Natural killer cell (primary cell): ENCODE results near the gene LSM6. TPM values are rescaled to one million over a fixed set of nuclear protein-coding genes. Genes with fewer than 3 reads are reported as not detected.

Source experiments
- ATAC-seq, 3 donors: fragments of 150-1000 bp in 2 of 3; fragments of 200-7000 bp in 1 of 3; cut with Tn5 transposase; 1 replicate in 1 of 3; 2 replicates in 2 of 3; pipeline ENCODE4 v1.10.0; 2021; ENCODE audit warnings: mild to moderate bottlenecking in 2 of 3, moderate library complexity in 2 of 3
- DNase-seq, 2 donors: peaks; one replicate each; pipeline versions ENCODE4 v3.0.0 to v3.0.0-alpha.2; 2013 to 2021; ENCODE audit warnings: mixed read lengths in 1 of 2
- H3K27ac ChIP-seq: one replicate; pipeline ENCODE4 v1.5.1; 2013; ENCODE audit warnings: mild to moderate bottlenecking, low read length
- H3K27me3 ChIP-seq: one replicate; pipeline ENCODE4 v1.6.1; 2013; ENCODE audit warnings: low read length; ENCODE audit not compliant: control insufficient read depth, insufficient read depth
- H3K36me3 ChIP-seq: one replicate; pipeline ENCODE4 v1.6.1; 2013; ENCODE audit warnings: low read length; ENCODE audit not compliant: control insufficient read depth, insufficient read depth
- H3K4me1 ChIP-seq: one replicate; pipeline ENCODE4 v1.6.1; 2013; ENCODE audit warnings: low read length; ENCODE audit not compliant: control insufficient read depth, insufficient read depth
- H3K4me3 ChIP-seq: one replicate; pipeline ENCODE4 v1.5.1; 2013; ENCODE audit warnings: low read length
- H3K9me3 ChIP-seq: one replicate; pipeline ENCODE4 v1.6.1; 2013; ENCODE audit warnings: low read length; ENCODE audit not compliant: control insufficient read depth, insufficient read depth
- H3K27ac Mint-ChIP-seq, 2 donors: one replicate each; pipeline ENCODE4 v1.8.0; 2022; ENCODE audit warnings: mild to moderate bottlenecking in 2 of 2, mixed read lengths in 2 of 2, moderate library complexity in 1 of 2
- H3K27me3 Mint-ChIP-seq, 2 donors: one replicate each; pipeline ENCODE4 v1.8.0; 2022; ENCODE audit warnings: low read depth in 2 of 2, mixed read lengths in 2 of 2
- H3K36me3 Mint-ChIP-seq: one replicate; pipeline ENCODE4 v1.8.0; 2022; ENCODE audit warnings: mixed read lengths
- H3K4me1 Mint-ChIP-seq, 2 donors: one replicate each; pipeline ENCODE4 v1.8.0; 2022; ENCODE audit warnings: mixed read lengths in 2 of 2
- H3K4me3 Mint-ChIP-seq: one replicate; pipeline ENCODE4 v1.8.0; 2022; ENCODE audit warnings: mild to moderate bottlenecking, moderate library complexity, mixed read lengths
- H3K9me3 Mint-ChIP-seq, 2 donors: one replicate each; pipeline ENCODE4 v1.8.0; 2022; ENCODE audit warnings: mixed read lengths in 2 of 2
- WGBS: methylation state at CpG from one replicate; pipeline ENCODE4 v1.1.7; 2013; ENCODE audit warnings: missing lambda C conversion rate; ENCODE audit not compliant: insufficient coverage; 5-methylcytosine and 5-hydroxymethylcytosine counted together
- intact Hi-C: fragments of 100-400 bp; cut with micrococcal nuclease; formaldehyde crosslinking; loops from one replicate; pipeline ENCODE4 v1.14.2; 2022
- total RNA-seq, 4 donors: library from RNA; stranded (reverse); fragments of 120-200 nt in 1 of 4; gene quantifications; one replicate each; pipeline versions ENCODE4 v1.2.3 to v1.2.4, GENCODE V29; 2013 to 2022
- TF ChIP-seq, protein P1 (sequence below): fragments of 200-600 bp; IDR thresholded peaks from one replicate; pipeline ENCODE4 v1.8.0; 2022; ENCODE audit warnings: antibody characterized with exemption

Gene LSM6
- total RNA-seq, 3 donors from 2014 or later (not counting 1 experiment from before 2014, with no cell fraction given), result 23.8 to 27.5 (median 23.8) TPM

- no peaks in the 10 kb centered on the region for H3K4me1 ChIP-seq
- H3K4me3 ChIP-seq, result no peak overlapping the region
- no peaks in the 10 kb centered on the region for H3K9me3 Mint-ChIP-seq
- peaks cover 10% of the 10 kb centered on the region for H3K36me3 Mint-ChIP-seq
- peak overlapping the region in 1 of 2 donors; percentile 51 for H3K27ac Mint-ChIP-seq
- H3K27me3 Mint-ChIP-seq, result no peaks in the 10 kb centered on the region
- ATAC-seq (no peak), DNase-seq (no peak)
- H3K9me3 ChIP-seq, result no peaks in the 10 kb centered on the region
- no peaks in the 10 kb centered on the region for H3K27me3 ChIP-seq
- no peak overlapping the region for H3K4me3 Mint-ChIP-seq
- TF ChIP-seq, protein P1, sequence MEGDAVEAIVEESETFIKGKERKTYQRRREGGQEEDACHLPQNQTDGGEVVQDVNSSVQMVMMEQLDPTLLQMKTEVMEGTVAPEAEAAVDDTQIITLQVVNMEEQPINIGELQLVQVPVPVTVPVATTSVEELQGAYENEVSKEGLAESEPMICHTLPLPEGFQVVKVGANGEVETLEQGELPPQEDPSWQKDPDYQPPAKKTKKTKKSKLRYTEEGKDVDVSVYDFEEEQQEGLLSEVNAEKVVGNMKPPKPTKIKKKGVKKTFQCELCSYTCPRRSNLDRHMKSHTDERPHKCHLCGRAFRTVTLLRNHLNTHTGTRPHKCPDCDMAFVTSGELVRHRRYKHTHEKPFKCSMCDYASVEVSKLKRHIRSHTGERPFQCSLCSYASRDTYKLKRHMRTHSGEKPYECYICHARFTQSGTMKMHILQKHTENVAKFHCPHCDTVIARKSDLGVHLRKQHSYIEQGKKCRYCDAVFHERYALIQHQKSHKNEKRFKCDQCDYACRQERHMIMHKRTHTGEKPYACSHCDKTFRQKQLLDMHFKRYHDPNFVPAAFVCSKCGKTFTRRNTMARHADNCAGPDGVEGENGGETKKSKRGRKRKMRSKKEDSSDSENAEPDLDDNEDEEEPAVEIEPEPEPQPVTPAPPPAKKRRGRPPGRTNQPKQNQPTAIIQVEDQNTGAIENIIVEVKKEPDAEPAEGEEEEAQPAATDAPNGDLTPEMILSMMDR, result no peak
- intact Hi-C loops, result no loop called here
- WGBS, result 95% methylated on average over 3 of the region's 4 CpGs
- H3K4me1 Mint-ChIP-seq, result peaks cover 18 to 25% of the 10 kb centered on the region in 2 donors
- peaks cover 72% of the 10 kb centered on the region for H3K36me3 ChIP-seq
- no peak overlapping the region for H3K27ac ChIP-seq
Measured at GRCh38 chr4:146186041-146186440, 10.5 kb downstream of the LSM6 start.

DNA sequence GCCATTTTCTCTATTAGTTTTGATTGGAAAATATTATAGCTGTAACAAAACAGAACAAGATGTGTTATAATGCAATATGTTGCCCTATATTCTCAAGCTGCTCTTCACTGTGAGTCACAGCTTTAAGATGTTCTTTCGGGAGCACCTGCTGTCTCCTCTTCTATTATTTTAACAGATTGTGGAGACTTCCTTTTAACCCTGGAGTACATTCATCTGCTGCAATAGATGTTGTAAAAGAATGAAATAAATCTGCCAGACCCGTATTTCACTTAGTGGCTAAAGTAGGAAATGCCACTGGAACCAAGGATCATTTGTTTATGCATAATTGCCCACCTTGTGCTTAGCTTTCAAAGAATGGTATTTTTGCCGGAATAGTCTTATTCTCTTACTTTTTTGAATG, 11.1 kb downstream of the LSM6 start:
- TF ChIP-seq, protein P1, result no peak
- peaks cover 13 to 20% of the 10 kb centered on the region in 2 donors for H3K4me1 Mint-ChIP-seq
- no peak overlapping the region for H3K27ac Mint-ChIP-seq
- no peak for DNase-seq
- no peaks in the 10 kb centered on the region for H3K27me3 ChIP-seq
- H3K4me1 ChIP-seq, result no peaks in the 10 kb centered on the region
- peaks cover 15% of the 10 kb centered on the region for H3K36me3 Mint-ChIP-seq
- no peak for ATAC-seq
- H3K27ac ChIP-seq, result no peak overlapping the region
- H3K9me3 Mint-ChIP-seq, result no peaks in the 10 kb centered on the region
- intact Hi-C loops, result no loop called here
- no peak overlapping the region for H3K4me3 ChIP-seq
- no peaks in the 10 kb centered on the region for H3K9me3 ChIP-seq
- 97% methylated on average over 3 of the region's 3 CpGs for WGBS
- H3K27me3 Mint-ChIP-seq, result no peaks in the 10 kb centered on the region
- H3K36me3 ChIP-seq, result peaks cover 73% of the 10 kb centered on the region
- H3K4me3 Mint-ChIP-seq, result no peak overlapping the region

- no peak for DNase-seq
- H3K36me3 Mint-ChIP-seq, result peaks cover 15% of the 10 kb centered on the region
- H3K27me3 Mint-ChIP-seq, result no peaks in the 10 kb centered on the region
- no peaks in the 10 kb centered on the region for H3K4me1 ChIP-seq
- H3K9me3 ChIP-seq, result no peaks in the 10 kb centered on the region
- H3K4me3 ChIP-seq, result no peak overlapping the region
- H3K36me3 ChIP-seq, result peaks cover 51% of the 10 kb centered on the region
- no peak for ATAC-seq
- no peak overlapping the region for H3K27ac ChIP-seq
- intact Hi-C loops, result no loop called here
- H3K4me3 Mint-ChIP-seq, result no peak overlapping the region
- TF ChIP-seq, protein P1, result no peak
- no peaks in the 10 kb centered on the region for H3K4me1 Mint-ChIP-seq
- 100% methylated on average over 1 of the region's 2 CpGs for WGBS
- no peaks in the 10 kb centered on the region for H3K27me3 ChIP-seq
- no peak overlapping the region for H3K27ac Mint-ChIP-seq
- H3K9me3 Mint-ChIP-seq, result no peaks in the 10 kb centered on the region
Measured at GRCh38 chr4:146190456-146190855, 14.9 kb downstream of the LSM6 start.

GRCh38 chr4:146191766-146192458, 16.4 kb downstream of the LSM6 start:
- ATAC-seq (no peak), DNase-seq (no peak)
- TF ChIP-seq, protein P1, result no peak
- H3K4me1 ChIP-seq, result no peaks in the 10 kb centered on the region
- Mint-ChIP-seq H3K4me3 (no peak overlapping the region), H3K9me3 (no peaks in the 10 kb centered on the region), H3K36me3 (peaks cover 15% of the 10 kb centered on the region), H3K27me3 (no peaks in the 10 kb centered on the region), H3K4me1 (no peaks in the 10 kb centered on the region), H3K27ac (no peak overlapping the region)
- H3K9me3 ChIP-seq, result no peaks in the 10 kb centered on the region
- H3K27ac ChIP-seq, result no peak overlapping the region
- no peaks in the 10 kb centered on the region for H3K27me3 ChIP-seq
- intact Hi-C loops, result no loop called here
- no peak overlapping the region for H3K4me3 ChIP-seq
- 95% methylated on average over 9 of the region's 9 CpGs for WGBS
- H3K36me3 ChIP-seq, result peaks cover 40% of the 10 kb centered on the region
